VCaP (cell line): ENCODE data around the gene ZNF581.

ENCODE experiments used
- H3K27ac ChIP-seq: fragments of 450-650 bp; 2 replicates; pipeline ENCODE4 v1.5.1; 2017
- CTCF ChIP-seq: fragments of 450-650 bp; conservative IDR thresholded peaks from 2 replicates; pipeline ENCODE4 v1.5.1; 2017; ENCODE audit warnings: mild to moderate bottlenecking, moderate library complexity

The ZNF581 gene

DNA sequence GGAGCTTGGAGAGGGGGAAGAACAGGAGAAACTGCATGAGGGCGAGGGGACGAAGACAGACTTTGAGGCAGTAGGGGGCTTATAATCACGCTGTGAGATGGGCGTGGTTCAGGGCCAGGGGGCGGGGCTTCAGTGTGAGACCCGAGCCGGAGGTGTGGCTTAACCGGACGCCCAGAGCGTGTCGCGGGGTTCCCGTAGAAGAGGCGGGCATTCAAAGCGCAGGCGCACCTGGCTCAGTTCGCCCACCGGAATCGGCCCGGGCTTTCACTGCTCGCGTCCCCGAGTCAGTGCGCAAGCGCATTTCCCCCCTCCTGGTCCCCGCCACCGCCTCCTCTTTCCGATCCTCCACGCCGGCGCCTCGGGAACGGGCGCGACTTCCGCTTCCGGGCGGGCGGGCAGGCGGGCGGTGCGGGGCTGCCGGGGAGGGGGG, 38.2 kb upstream of the ZNF581 start:
- TF ChIP-seq CTCF, result no peak
- peak overlapping the region; percentile 95 for H3K27ac ChIP-seq

GRCh38 chr19:55605637-55606470, 37.6 kb upstream of the ZNF581 start, which contains the start of gene ZNF865:
ZNF865 (plus strand) TSS chr19:55605647; CDS start chr19:55613619, 7,972 bp downstream.
- H3K27ac ChIP-seq, result peak within 1 kb of the TSS; percentile 95
- peak; percentile 92 for TF ChIP-seq CTCF

- TF ChIP-seq CTCF, result peak; percentile 51
- H3K27ac ChIP-seq, result peak overlapping the region; percentile 95
These were observed 37.0 kb upstream of the ZNF581 start for GRCh38 chr19:55606471-55606787.

DNA sequence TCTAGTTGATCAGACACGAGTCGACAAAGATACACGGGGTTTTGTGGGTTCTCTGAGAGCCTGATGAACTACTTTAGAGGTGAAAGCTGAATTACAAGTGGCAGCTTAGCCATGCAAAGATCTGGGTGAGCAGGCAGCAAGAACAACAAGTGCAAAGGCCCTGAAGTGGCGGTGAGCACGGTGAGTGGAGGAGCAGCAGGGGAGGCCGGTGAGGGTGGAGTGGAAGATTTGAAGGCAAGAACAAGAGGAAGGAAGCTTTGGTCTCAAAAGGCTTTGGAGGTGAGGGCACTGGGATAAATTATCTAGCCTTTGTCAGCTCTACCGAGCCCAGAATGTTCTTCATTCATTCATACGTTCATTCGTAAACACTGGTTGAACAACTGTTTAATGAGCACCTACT, 36.6 kb upstream of the ZNF581 start:
- peak overlapping the region; percentile 95 for H3K27ac ChIP-seq
- TF ChIP-seq CTCF, result no peak

- H3K27ac ChIP-seq, result no peak overlapping the region
- TF ChIP-seq CTCF, result no peak
These were observed 34.1 kb upstream of the ZNF581 start for GRCh38 chr19:55609326-55609725.

GRCh38 chr19:55611300-55611982, 32.0 kb upstream of the ZNF581 start:
- TF ChIP-seq CTCF, result no peak
- H3K27ac ChIP-seq, result no peak overlapping the region

DNA sequence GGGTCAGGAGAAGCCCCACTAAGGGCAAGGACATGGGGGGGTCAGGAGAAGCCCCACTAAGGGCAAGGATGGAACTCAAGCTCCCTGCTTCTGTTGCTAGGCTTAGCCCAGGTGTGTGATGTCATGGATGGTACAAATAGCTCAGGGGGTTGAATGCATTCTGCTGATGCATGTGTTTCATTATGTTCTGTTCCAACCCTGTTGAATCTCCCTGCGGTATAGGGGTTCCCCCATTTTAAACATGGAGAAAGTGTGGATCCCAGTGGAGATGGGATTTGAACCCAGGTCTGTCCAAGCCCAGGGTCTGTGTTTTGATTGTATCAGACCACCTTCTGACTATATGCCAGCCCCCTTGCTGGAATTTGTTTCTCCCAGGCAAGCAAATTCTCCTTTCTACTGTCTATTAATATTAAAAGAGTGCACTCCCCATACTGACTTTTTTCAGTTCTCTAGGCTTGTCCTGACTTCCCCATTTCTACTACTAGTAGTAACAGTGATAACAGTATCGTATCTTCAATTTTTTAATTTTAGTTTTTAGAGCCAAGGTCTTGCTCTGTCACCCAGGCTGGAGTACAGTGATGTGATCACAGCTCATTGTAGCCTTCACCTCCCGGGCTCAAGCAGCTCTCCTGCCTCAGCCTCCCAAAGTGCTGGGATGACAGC, 31.3 kb upstream of the ZNF581 start:
- no peak overlapping the region for H3K27ac ChIP-seq
- TF ChIP-seq CTCF, result no peak
